Liver (tissue), 9 donors: ENCODE results near the gene SH2D6. TPM values are rescaled to one million over a fixed set of nuclear protein-coding genes. Genes with fewer than 3 reads are reported as not detected.
"Not testable (repeated sequence)": the region's sequence is repeated elsewhere in the genome, so short reads cannot be mapped to it uniquely, and the experiment has no call there.

Experiments
- DNase-seq: peaks from one replicate; pipeline ENCODE4 v3.0.0-alpha.2; 2017; ENCODE audit warnings: low spot score
- H3K27ac ChIP-seq, 2 donors: one replicate each; pipeline ENCODE4 v1.7.0; 2013; ENCODE audit warnings: inconsistent platforms in 2 of 2, low read length in 2 of 2, control low read depth in 1 of 2, low read depth in 1 of 2, mild to moderate bottlenecking in 1 of 2
- H3K27me3 ChIP-seq, 4 donors: one replicate each; pipeline versions ENCODE4 v1.6.1 to v1.7.0; 2013; ENCODE audit warnings: low read length in 3 of 4, inconsistent platforms in 1 of 4, mild to moderate bottlenecking in 1 of 4, moderate library complexity in 1 of 4; ENCODE audit not compliant: control insufficient read depth in 4 of 4, insufficient read depth in 4 of 4
- H3K36me3 ChIP-seq, 4 donors: one replicate each; pipeline versions ENCODE4 v1.6.1 to v1.7.0; 2013; ENCODE audit warnings: low read length in 3 of 4, mild to moderate bottlenecking in 3 of 4, low read depth in 1 of 4, moderate library complexity in 1 of 4; ENCODE audit not compliant: control insufficient read depth in 4 of 4, insufficient read depth in 3 of 4
- H3K4me1 ChIP-seq, 4 donors: one replicate each; pipeline versions ENCODE4 v1.6.1 to v1.7.0; 2013; ENCODE audit warnings: low read length in 3 of 4, mild to moderate bottlenecking in 3 of 4, moderate library complexity in 1 of 4; ENCODE audit not compliant: control insufficient read depth in 4 of 4, insufficient read depth in 4 of 4
- H3K4me3 ChIP-seq, 3 donors: one replicate each; pipeline versions ENCODE4 v1.6.1 to v1.7.0; 2013; ENCODE audit warnings: low read length in 3 of 3, control low read depth in 1 of 3, low read depth in 1 of 3, mild to moderate bottlenecking in 1 of 3
- H3K9ac ChIP-seq, 2 donors: one replicate each; pipeline ENCODE4 v1.7.0; 2013; ENCODE audit warnings: low read length in 2 of 2, mild to moderate bottlenecking in 2 of 2, moderate library complexity in 2 of 2, control low read depth in 1 of 2, low read depth in 1 of 2
- H3K9me3 ChIP-seq, 4 donors: one replicate each; pipeline versions ENCODE4 v1.6.1 to v1.7.0; 2013; ENCODE audit warnings: low read length in 3 of 4; ENCODE audit not compliant: control insufficient read depth in 4 of 4
- FOXA1 ChIP-seq: IDR thresholded peaks from 2 replicates; pipeline ENCODE4 v1.6.1; 2016; ENCODE audit warnings: antibody characterized with exemption
- HNF4G ChIP-seq: IDR thresholded peaks from 2 replicates; pipeline ENCODE4 v1.6.1; 2016; ENCODE audit warnings: antibody characterized with exemption
- NR2F2 ChIP-seq: IDR thresholded peaks from 2 replicates; pipeline ENCODE4 v1.6.1; 2016; ENCODE audit warnings: antibody characterized with exemption
- REST ChIP-seq: IDR thresholded peaks from 2 replicates; pipeline ENCODE4 v1.6.1; 2016; ENCODE audit warnings: antibody characterized with exemption, mild to moderate bottlenecking
- RXRA ChIP-seq, 2 donors: IDR thresholded peaks; 2 replicates each; pipeline ENCODE4 v1.6.1; 2017 to 2018; ENCODE audit warnings: antibody characterized with exemption in 2 of 2, mild to moderate bottlenecking in 1 of 2
- WGBS: extraction: QIAGEN DNeasy Blood & Tissue Kit; methylation state at CpG from one replicate; pipeline ENCODE4 v1.1.7; 2013; 5-methylcytosine and 5-hydroxymethylcytosine counted together
- polyA plus RNA-seq, 2 donors: library from polyadenylated mRNA; stranded (reverse) in 1 of 2; unstranded in 1 of 2; fragments of 200-250 nt in 1 of 2; fragments of >200 nt in 1 of 2; fragmentation: Nextera tagmentation in 1 of 2; extraction: Ambion mirVana in 1 of 2; gene quantifications; one replicate each; pipeline versions ENCODE4 v1.2.1 to v1.2.3, GENCODE V29; 2013 to 2015
- total RNA-seq, 2 donors: library from RNA; depleted of rRNA; stranded (reverse); fragments of >200 nt; gene quantifications; one replicate each; pipeline ENCODE4 v1.2.3, GENCODE V29; 2014
- TF ChIP-seq, protein P1 (sequence below): IDR thresholded peaks from 2 replicates; pipeline ENCODE4 v1.6.1; 2016; ENCODE audit warnings: antibody characterized with exemption
- donor health status: healthy.
- donor health status: healthy.
- donor health status: healthy.
- donor health status: healthy.
- donor health status: healthy.

Gene SH2D6
- total and polyA plus RNA-seq, 4 donors: 0.28 to 0.92 (median 0.39) TPM; not detected in 1

DNA sequence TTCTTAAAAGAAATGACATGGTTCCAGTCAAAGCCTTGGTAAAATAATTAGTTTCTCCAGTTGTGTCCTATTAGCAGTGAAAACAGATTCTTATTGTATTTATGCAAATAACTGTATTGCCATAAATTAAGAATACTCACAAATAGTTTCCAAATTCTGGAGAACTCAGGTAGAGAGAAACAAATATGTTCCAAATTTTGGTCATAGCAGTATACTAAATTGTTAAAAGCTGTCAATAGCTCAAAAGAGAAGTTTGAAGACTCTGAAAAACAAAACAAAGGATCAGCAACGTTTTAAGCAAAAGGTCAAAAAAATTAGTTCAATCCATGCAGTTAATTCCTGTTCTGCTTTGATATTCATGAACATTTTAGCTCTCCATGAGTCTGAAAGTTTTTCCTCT lies 38.5 kb upstream of the SH2D6 start:
- WGBS: 84% methylated on average over 1 of the region's 1 CpG
- Histone ChIP-seq H3K4me1 (no peaks in the 10 kb centered on the region), H3K36me3 (peaks cover 5 to 28% (median 9%) of the 10 kb centered on the region in 4 donors), H3K9ac (no peak overlapping the region), H3K27ac (no peak overlapping the region), H3K27me3 (no peaks in the 10 kb centered on the region), H3K4me3 (no peak overlapping the region), H3K9me3 (no peaks in the 10 kb centered on the region)
- TF ChIP-seq REST (no peak), NR2F2 (no peak), FOXA1 (no peak)
- TF ChIP-seq, protein P1, sequence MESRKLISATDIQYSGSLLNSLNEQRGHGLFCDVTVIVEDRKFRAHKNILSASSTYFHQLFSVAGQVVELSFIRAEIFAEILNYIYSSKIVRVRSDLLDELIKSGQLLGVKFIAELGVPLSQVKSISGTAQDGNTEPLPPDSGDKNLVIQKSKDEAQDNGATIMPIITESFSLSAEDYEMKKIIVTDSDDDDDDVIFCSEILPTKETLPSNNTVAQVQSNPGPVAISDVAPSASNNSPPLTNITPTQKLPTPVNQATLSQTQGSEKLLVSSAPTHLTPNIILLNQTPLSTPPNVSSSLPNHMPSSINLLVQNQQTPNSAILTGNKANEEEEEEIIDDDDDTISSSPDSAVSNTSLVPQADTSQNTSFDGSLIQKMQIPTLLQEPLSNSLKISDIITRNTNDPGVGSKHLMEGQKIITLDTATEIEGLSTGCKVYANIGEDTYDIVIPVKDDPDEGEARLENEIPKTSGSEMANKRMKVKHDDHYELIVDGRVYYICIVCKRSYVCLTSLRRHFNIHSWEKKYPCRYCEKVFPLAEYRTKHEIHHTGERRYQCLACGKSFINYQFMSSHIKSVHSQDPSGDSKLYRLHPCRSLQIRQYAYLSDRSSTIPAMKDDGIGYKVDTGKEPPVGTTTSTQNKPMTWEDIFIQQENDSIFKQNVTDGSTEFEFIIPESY: no peak
- DNase-seq: no peak

GRCh38 chr2:85383151-85383550 lies 35.4 kb upstream of the SH2D6 start:
- H3K9ac ChIP-seq, H3K4me3 ChIP-seq, H3K27me3 ChIP-seq, H3K4me1 ChIP-seq, H3K27ac ChIP-seq, DNase-seq, H3K9me3 ChIP-seq: not testable (repeated sequence)
- H3K36me3 ChIP-seq: peaks cover 5 to 24% (median 9%) of the 10 kb centered on the region in 4 donors
- WGBS: 92% methylated on average over 5 of the region's 5 CpGs

DNA sequence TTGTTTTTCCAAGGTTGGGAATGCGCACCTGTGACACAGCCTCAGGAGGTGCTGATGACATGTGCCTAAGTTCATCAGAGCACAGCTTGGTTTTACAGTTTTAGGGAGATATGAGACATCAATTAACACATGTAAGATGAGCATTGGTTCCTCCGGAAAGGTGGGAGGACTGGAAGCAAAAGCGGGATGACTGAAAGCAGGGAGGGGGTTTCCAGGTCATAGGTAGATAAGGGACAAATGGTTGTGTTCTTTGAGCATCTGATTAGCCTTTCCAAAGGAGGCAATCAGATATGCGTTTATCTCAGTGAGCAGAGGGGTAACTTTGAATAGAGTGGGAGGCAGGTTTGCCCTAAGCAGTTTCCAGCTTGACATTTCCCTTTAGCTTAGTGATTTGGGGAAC lies 34.7 kb upstream of the SH2D6 start:
- no peak for TF ChIP-seq RXRA (IDR thresholded peaks at IDR 0.05)
- no peak for TF ChIP-seq HNF4G
- TF ChIP-seq, protein P1: no peak
- Histone ChIP-seq H3K4me1 (no peaks in the 10 kb centered on the region), H3K9ac (no peak overlapping the region), H3K9me3 (no peaks in the 10 kb centered on the region), H3K27me3 (no peaks in the 10 kb centered on the region), H3K36me3 (peaks cover 5 to 26% (median 8%) of the 10 kb centered on the region in 4 donors), H3K27ac (no peak overlapping the region), H3K4me3 (no peak overlapping the region)
- 96% methylated on average over 4 of the region's 4 CpGs for WGBS
- no peak for DNase-seq
